Brain microvascular endothelial cell (primary cell): Measurements from ENCODE around the gene ATXN7L3.

Source experiments
- DNase-seq: peaks from one replicate; pipeline ENCODE4 v3.0.0-alpha.2; 2020
- H3K27ac ChIP-seq: fragments of 250-450 bp; sonication (Bioruptor Pico); 2 replicates; pipeline ENCODE4 v1.5.1; 2020; ENCODE audit warnings: mild to moderate bottlenecking, moderate library complexity
- H3K27me3 ChIP-seq: fragments of 250-450 bp; sonication (Bioruptor Pico); replicated peaks from 2 replicates; pipeline ENCODE4 v1.5.1; 2020; ENCODE audit warnings: mild to moderate bottlenecking
- H3K36me3 ChIP-seq: fragments of 250-450 bp; sonication (Bioruptor Pico); replicated peaks from 2 replicates; pipeline ENCODE4 v1.5.1; 2020; ENCODE audit warnings: mild to moderate bottlenecking
- H3K4me3 ChIP-seq: 2 replicates; pipeline ENCODE4 v1.5.1; 2011; ENCODE audit warnings: low read depth, mild to moderate bottlenecking, control low read depth, low read length, moderate library complexity
- in situ Hi-C: cut with HindIII; loops from 2 replicates; pipeline ENCODE4 v1.10.0; 2017; ENCODE audit warnings: low sequenced_read_pairs, low pct_ligation_motif_present
- TF ChIP-seq, protein P1 (sequence below): IDR thresholded peaks from 2 replicates; pipeline ENCODE4 v1.5.1; 2011; ENCODE audit warnings: low read depth, mild to moderate bottlenecking, moderate library complexity, low read length, control low read depth, inconsistent platforms; ENCODE audit errors: missing control alignments

ATXN7L3 gene

GRCh38 chr17:44236444-44236991, 36.8 kb upstream of the ATXN7L3 start:
- H3K27ac ChIP-seq = no peak overlapping the region
- TF ChIP-seq, protein P1, sequence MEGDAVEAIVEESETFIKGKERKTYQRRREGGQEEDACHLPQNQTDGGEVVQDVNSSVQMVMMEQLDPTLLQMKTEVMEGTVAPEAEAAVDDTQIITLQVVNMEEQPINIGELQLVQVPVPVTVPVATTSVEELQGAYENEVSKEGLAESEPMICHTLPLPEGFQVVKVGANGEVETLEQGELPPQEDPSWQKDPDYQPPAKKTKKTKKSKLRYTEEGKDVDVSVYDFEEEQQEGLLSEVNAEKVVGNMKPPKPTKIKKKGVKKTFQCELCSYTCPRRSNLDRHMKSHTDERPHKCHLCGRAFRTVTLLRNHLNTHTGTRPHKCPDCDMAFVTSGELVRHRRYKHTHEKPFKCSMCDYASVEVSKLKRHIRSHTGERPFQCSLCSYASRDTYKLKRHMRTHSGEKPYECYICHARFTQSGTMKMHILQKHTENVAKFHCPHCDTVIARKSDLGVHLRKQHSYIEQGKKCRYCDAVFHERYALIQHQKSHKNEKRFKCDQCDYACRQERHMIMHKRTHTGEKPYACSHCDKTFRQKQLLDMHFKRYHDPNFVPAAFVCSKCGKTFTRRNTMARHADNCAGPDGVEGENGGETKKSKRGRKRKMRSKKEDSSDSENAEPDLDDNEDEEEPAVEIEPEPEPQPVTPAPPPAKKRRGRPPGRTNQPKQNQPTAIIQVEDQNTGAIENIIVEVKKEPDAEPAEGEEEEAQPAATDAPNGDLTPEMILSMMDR = no peak
- H3K27me3 ChIP-seq = no peaks in the 10 kb centered on the region
- H3K4me3 ChIP-seq = no peak overlapping the region
- DNase-seq = no peak
- in situ Hi-C loops = no loop called here
- no peaks in the 10 kb centered on the region for H3K36me3 ChIP-seq

DNA sequence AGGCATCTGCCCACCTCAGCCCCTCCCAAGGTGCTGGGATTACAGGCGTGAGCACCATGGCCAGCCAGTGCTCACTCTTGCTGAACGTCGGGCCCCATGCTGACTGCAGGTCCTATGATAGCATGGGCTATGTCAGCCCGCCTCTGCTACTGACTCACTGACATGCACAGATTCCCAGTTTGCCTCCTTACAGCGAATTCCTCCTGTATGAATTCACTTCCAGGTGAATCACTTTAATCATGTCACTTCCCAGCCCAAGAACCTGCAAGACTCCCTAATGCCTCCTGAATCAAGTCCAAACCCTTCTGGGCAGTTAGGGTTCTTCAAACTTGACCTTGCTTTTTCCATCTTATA, 35.9 kb upstream of the ATXN7L3 start:
- in situ Hi-C loops = no loop called here
- peak; percentile 70 for DNase-seq
- Histone ChIP-seq H3K27ac (peak overlapping the region; percentile 32), H3K27me3 (no peaks in the 10 kb centered on the region), H3K4me3 (no peak overlapping the region), H3K36me3 (no peaks in the 10 kb centered on the region)
- TF ChIP-seq, protein P1 = no peak

DNA sequence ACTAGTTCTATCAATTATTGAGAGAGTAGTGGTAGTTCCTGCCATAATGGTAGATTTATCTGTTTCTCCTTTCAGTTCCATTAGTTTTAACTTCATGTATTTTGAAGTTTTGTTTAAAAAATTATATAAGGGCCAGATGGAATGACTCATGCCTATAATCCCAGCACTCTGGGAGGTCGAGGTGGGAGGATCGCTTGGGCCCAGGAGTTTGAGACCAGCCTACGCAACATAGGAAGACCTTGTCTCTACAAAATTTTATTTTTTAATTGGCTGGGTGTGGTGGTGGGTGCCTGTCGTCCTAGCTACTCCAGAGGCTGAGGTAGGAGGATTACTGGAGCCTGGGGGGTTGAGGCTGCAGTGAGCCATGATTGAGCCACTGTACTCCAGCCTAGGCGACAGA, 33.9 kb upstream of the ATXN7L3 start:
- H3K36me3 ChIP-seq = no peaks in the 10 kb centered on the region
- DNase-seq = no peak
- no peaks in the 10 kb centered on the region for H3K27me3 ChIP-seq
- no peak overlapping the region for H3K4me3 ChIP-seq
- in situ Hi-C loops = no loop called here
- TF ChIP-seq, protein P1 = no peak
- no peak overlapping the region for H3K27ac ChIP-seq

GRCh38 chr17:44232061-44232460, 32.4 kb upstream of the ATXN7L3 start:
- Histone ChIP-seq H3K27me3 (no peaks in the 10 kb centered on the region), H3K36me3 (no peaks in the 10 kb centered on the region), H3K4me3 (no peak overlapping the region), H3K27ac (no peak overlapping the region)
- TF ChIP-seq, protein P1 = no peak
- DNase-seq = no peak
- in situ Hi-C loops = no loop called here

DNA sequence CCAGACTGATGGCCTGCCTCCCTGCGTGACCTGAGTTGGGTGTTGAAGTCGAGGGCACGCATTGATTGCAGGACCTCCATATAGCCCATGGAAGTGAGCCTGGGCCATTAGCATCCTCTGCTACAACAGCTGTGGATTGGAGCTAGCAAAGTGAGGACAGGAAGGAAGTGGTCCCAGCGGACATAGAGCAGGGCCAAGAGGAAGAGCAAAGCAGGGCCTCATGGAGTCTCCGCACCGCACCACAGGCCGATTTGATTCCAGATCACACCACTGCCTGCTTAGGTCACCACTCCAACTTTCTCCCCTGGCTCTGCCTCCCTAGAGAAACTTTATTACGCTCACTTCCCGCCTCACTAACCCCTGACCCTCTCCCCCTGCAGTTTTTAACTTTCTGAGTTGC, 30.5 kb upstream of the ATXN7L3 start:
- DNase-seq = no peak
- Histone ChIP-seq H3K27ac (no peak overlapping the region), H3K27me3 (no peaks in the 10 kb centered on the region), H3K4me3 (no peak overlapping the region), H3K36me3 (no peaks in the 10 kb centered on the region)
- in situ Hi-C loops = no loop called here
- TF ChIP-seq, protein P1 = no peak

GRCh38 chr17:44229090-44229489, 29.4 kb upstream of the ATXN7L3 start:
- Histone ChIP-seq H3K36me3 (no peaks in the 10 kb centered on the region), H3K27me3 (no peaks in the 10 kb centered on the region), H3K27ac (no peak overlapping the region), H3K4me3 (no peak overlapping the region)
- no peak for DNase-seq
- in situ Hi-C loops = no loop called here
- TF ChIP-seq, protein P1 = no peak
